GM23338 (cell line): ENCODE measurements around the gene GBE1. TPM values are rescaled to one million over a fixed set of nuclear protein-coding genes. Genes with fewer than 3 reads are reported as not detected.

Experiments
- ATAC-seq: fragments of 200-7000 bp; cut with Tn5 transposase; 3 replicates; pipeline ENCODE4 v1.9.1; 2020
- DNase-seq: peaks from one replicate; pipeline ENCODE4 v3.0.0-alpha.2; 2015; ENCODE audit warnings: low spot score
- H2AFZ ChIP-seq: fragments of 200-600 bp; sonication (generic); 2 replicates; pipeline ENCODE4 v1.8.0; 2016; ENCODE audit warnings: antibody characterized with exemption, mild to moderate bottlenecking, moderate library complexity
- H3F3A ChIP-seq: fragments of 200-600 bp; sonication (generic); replicated peaks from 2 replicates; pipeline ENCODE4 v1.8.0; 2017; ENCODE audit warnings: antibody characterized with exemption, mixed run types, low read depth
- H3K27ac ChIP-seq: fragments of 200-600 bp; sonication (generic); 2 replicates; pipeline ENCODE4 v1.6.1; 2016; ENCODE audit warnings: low read depth
- H3K27me3 ChIP-seq: fragments of 200-600 bp; sonication (generic); 2 replicates; pipeline ENCODE4 v1.8.0; 2016; ENCODE audit warnings: mild to moderate bottlenecking, mixed run types, moderate library complexity; ENCODE audit not compliant: insufficient read depth
- H3K36me3 ChIP-seq: fragments of 200-600 bp; sonication (generic); 2 replicates; pipeline ENCODE4 v1.8.0; 2016; ENCODE audit warnings: mild to moderate bottlenecking; ENCODE audit not compliant: insufficient read depth
- H3K4me1 ChIP-seq: fragments of 200-600 bp; sonication (generic); 2 replicates; pipeline ENCODE4 v1.8.0; 2016; ENCODE audit warnings: mild to moderate bottlenecking, moderate library complexity; ENCODE audit not compliant: insufficient read depth
- H3K4me2 ChIP-seq: fragments of 200-600 bp; sonication (generic); 2 replicates; pipeline ENCODE4 v1.7.1; 2017; ENCODE audit warnings: mixed run types
- H3K4me3 ChIP-seq: fragments of 200-600 bp; sonication (generic); 2 replicates; pipeline ENCODE4 v1.6.1; 2016; ENCODE audit warnings: mixed run types
- H3K79me2 ChIP-seq: fragments of 200-600 bp; sonication (generic); replicated peaks from 2 replicates; pipeline ENCODE4 v1.8.0; 2017; ENCODE audit warnings: mild to moderate bottlenecking; ENCODE audit not compliant: insufficient read depth
- H3K9me2 ChIP-seq: fragments of 200-600 bp; sonication (generic); 2 replicates; pipeline ENCODE4 v1.8.0; 2017; ENCODE audit not compliant: insufficient read depth
- H4K20me1 ChIP-seq: fragments of 200-600 bp; sonication (generic); replicated peaks from 2 replicates; pipeline ENCODE4 v1.8.0; 2017; ENCODE audit warnings: mild to moderate bottlenecking; ENCODE audit not compliant: insufficient read depth
- H3K27ac Mint-ChIP-seq: 2 replicates; pipeline ENCODE4 v1.8.0; 2020; ENCODE audit warnings: inconsistent platforms, mild to moderate bottlenecking, moderate library complexity, mixed read lengths
- H3K27me3 Mint-ChIP-seq: 3 replicates; pipeline ENCODE4 v1.8.0; 2022; ENCODE audit warnings: low read depth, mild to moderate bottlenecking, moderate library complexity, mixed read lengths, inconsistent platforms; ENCODE audit not compliant: insufficient read depth, poor library complexity
- H3K36me3 Mint-ChIP-seq: 3 replicates; pipeline ENCODE4 v1.8.0; 2021; ENCODE audit warnings: low read depth, mild to moderate bottlenecking, inconsistent platforms, moderate library complexity, mixed read lengths
- H3K4me1 Mint-ChIP-seq: 3 replicates; pipeline ENCODE4 v1.8.0; 2020; ENCODE audit warnings: mild to moderate bottlenecking, inconsistent platforms, mixed read lengths
- H3K4me3 Mint-ChIP-seq: 3 replicates; pipeline ENCODE4 v1.8.0; 2021; ENCODE audit warnings: moderate library complexity, mild to moderate bottlenecking, inconsistent platforms, mixed read lengths
- H3K9me3 Mint-ChIP-seq: 3 replicates; pipeline ENCODE4 v1.8.0; 2020; ENCODE audit warnings: moderate library complexity, mild to moderate bottlenecking, inconsistent platforms, mixed read lengths
- CREB1 ChIP-seq: fragments of 250-450 bp; sonication (Bioruptor Pico); IDR thresholded peaks from 2 replicates; pipeline ENCODE4 v1.5.0; 2020; ENCODE audit warnings: low read depth, mild to moderate bottlenecking, moderate library complexity
- ETS1 ChIP-seq: IDR thresholded peaks from 2 replicates; pipeline ENCODE4 v1.6.1; 2016; ENCODE audit warnings: antibody characterized with exemption
- EZH2 ChIP-seq: fragments of 200-600 bp; sonication (generic); IDR thresholded peaks from one replicate; pipeline ENCODE4 v1.8.0; 2017; ENCODE audit warnings: antibody characterized with exemption, mild to moderate bottlenecking, low read depth; ENCODE audit not compliant: unreplicated experiment
- EZH2phosphoT487 ChIP-seq: fragments of 200-600 bp; sonication (generic); IDR thresholded peaks from one replicate; pipeline ENCODE4 v1.8.1; 2018; ENCODE audit warnings: antibody characterized with exemption; ENCODE audit not compliant: unreplicated experiment
- JUNB ChIP-seq: IDR thresholded peaks from one replicate; pipeline ENCODE4 v1.6.1; 2016; ENCODE audit warnings: antibody characterized with exemption; ENCODE audit not compliant: unreplicated experiment
- NANOG ChIP-seq: IDR thresholded peaks from 2 replicates; pipeline ENCODE4 v1.6.1; 2016; ENCODE audit warnings: antibody characterized with exemption, borderline replicate concordance
- POLR2AphosphoS5 ChIP-seq: IDR thresholded peaks from 2 replicates; pipeline ENCODE4 v1.6.1; 2016; ENCODE audit warnings: antibody characterized with exemption, low read depth
- STAT1 ChIP-seq: IDR thresholded peaks from one replicate; pipeline ENCODE4 v1.6.1; 2016; ENCODE audit warnings: antibody characterized with exemption; ENCODE audit not compliant: unreplicated experiment
- ZNF114 ChIP-seq: fragments of 250-450 bp; sonication (Bioruptor Pico); IDR thresholded peaks from 2 replicates; pipeline ENCODE4 v1.5.0; 2020; ENCODE audit warnings: mild to moderate bottlenecking, moderate library complexity
- ZNF331 ChIP-seq: fragments of 250-450 bp; sonication (Bioruptor Pico); IDR thresholded peaks from 2 replicates; pipeline ENCODE4 v1.5.0; 2020; ENCODE audit warnings: low read depth, mild to moderate bottlenecking, moderate library complexity
- polyA plus RNA-seq: library from polyadenylated mRNA; unstranded; fragments of >200 nt; fragmentation: Nextera tagmentation; extraction: Ambion mirVana; gene quantifications from 2 replicates; pipeline ENCODE4 v1.2.1, GENCODE V29; 2016
- total RNA-seq: library from RNA; depleted of rRNA; stranded (reverse); fragments of >200 nt; shearing (Covaris generic); gene quantifications from 2 replicates; pipeline ENCODE4 v1.2.3, GENCODE V29; 2014
- TF ChIP-seq, protein P1 (sequence below), 2 experiments: fragments of 200-600 bp in 1 of 2; sonication (generic) in 1 of 2; conservative IDR thresholded peaks; 2 replicates each; pipeline versions ENCODE4 v1.5.1 to v1.6.1; 2016 to 2017; ENCODE audit warnings: antibody characterized with exemption in 2 of 2, low read depth in 2 of 2, mild to moderate bottlenecking in 2 of 2, moderate library complexity in 1 of 2
- TF ChIP-seq, protein P2 (sequence below): IDR thresholded peaks from one replicate; pipeline ENCODE4 v1.6.1; 2018; ENCODE audit warnings: antibody characterized with exemption; ENCODE audit not compliant: unreplicated experiment

The GBE1 gene
- total and polyA plus RNA-seq, 2 experiments from 2014 or later, result 6.4 to 12.2 TPM

DNA sequence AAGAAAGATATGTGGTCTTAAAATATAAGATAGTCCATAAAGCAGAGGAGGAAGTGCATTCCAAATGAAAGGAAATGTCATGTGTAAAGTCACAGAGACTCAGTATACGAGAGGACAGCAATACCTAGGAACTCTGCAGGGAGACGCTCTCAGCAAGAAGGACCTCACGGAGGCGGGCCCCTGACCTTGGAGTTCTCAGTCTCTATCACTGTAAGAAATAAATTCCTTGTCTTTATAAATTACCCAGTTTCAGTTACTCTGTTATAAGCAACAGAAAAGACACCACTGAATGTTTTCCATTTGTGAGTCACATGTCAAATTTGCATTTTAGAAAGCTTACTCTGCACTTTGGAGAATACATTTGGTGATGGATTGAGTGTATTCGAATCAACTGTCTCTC, 140.6 kb downstream of the GBE1 start:
- Mint-ChIP-seq H3K4me1 (peaks cover 18% of the 10 kb centered on the region), H3K36me3 (no peaks in the 10 kb centered on the region), H3K9me3 (no peaks in the 10 kb centered on the region), H3K27me3 (no peaks in the 10 kb centered on the region), H3K27ac (no peak overlapping the region), H3K4me3 (no peak overlapping the region)
- TF ChIP-seq POLR2AphosphoS5, result no peak
- TF ChIP-seq, protein P1, sequence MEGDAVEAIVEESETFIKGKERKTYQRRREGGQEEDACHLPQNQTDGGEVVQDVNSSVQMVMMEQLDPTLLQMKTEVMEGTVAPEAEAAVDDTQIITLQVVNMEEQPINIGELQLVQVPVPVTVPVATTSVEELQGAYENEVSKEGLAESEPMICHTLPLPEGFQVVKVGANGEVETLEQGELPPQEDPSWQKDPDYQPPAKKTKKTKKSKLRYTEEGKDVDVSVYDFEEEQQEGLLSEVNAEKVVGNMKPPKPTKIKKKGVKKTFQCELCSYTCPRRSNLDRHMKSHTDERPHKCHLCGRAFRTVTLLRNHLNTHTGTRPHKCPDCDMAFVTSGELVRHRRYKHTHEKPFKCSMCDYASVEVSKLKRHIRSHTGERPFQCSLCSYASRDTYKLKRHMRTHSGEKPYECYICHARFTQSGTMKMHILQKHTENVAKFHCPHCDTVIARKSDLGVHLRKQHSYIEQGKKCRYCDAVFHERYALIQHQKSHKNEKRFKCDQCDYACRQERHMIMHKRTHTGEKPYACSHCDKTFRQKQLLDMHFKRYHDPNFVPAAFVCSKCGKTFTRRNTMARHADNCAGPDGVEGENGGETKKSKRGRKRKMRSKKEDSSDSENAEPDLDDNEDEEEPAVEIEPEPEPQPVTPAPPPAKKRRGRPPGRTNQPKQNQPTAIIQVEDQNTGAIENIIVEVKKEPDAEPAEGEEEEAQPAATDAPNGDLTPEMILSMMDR (conservative IDR thresholded peaks at IDR 0.05; ENCODE audit: low read depth in 2 of 2), result no peak
- no peak for TF ChIP-seq ZNF331 (CRISPR knock-in tag)
- no peak for TF ChIP-seq ETS1
- no peak for TF ChIP-seq NANOG
- TF ChIP-seq, protein P2, sequence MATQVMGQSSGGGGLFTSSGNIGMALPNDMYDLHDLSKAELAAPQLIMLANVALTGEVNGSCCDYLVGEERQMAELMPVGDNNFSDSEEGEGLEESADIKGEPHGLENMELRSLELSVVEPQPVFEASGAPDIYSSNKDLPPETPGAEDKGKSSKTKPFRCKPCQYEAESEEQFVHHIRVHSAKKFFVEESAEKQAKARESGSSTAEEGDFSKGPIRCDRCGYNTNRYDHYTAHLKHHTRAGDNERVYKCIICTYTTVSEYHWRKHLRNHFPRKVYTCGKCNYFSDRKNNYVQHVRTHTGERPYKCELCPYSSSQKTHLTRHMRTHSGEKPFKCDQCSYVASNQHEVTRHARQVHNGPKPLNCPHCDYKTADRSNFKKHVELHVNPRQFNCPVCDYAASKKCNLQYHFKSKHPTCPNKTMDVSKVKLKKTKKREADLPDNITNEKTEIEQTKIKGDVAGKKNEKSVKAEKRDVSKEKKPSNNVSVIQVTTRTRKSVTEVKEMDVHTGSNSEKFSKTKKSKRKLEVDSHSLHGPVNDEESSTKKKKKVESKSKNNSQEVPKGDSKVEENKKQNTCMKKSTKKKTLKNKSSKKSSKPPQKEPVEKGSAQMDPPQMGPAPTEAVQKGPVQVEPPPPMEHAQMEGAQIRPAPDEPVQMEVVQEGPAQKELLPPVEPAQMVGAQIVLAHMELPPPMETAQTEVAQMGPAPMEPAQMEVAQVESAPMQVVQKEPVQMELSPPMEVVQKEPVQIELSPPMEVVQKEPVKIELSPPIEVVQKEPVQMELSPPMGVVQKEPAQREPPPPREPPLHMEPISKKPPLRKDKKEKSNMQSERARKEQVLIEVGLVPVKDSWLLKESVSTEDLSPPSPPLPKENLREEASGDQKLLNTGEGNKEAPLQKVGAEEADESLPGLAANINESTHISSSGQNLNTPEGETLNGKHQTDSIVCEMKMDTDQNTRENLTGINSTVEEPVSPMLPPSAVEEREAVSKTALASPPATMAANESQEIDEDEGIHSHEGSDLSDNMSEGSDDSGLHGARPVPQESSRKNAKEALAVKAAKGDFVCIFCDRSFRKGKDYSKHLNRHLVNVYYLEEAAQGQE, result no peak
- TF ChIP-seq CREB1 (CRISPR knock-in tag), result no peak
- no peak for TF ChIP-seq ZNF114 (CRISPR knock-in tag)
- no peak for TF ChIP-seq STAT1
- Histone ChIP-seq H3F3A (no peaks in the 10 kb centered on the region), H3K4me1 (peaks cover 25% of the 10 kb centered on the region), H3K27me3 (no peaks in the 10 kb centered on the region), H4K20me1 (no peaks in the 10 kb centered on the region), H3K79me2 (no peaks in the 10 kb centered on the region), H2AFZ (no peak overlapping the region), H3K9me2 (no peaks in the 10 kb centered on the region), H3K4me3 (no peak overlapping the region), H3K27ac (peak overlapping the region; percentile 8; the same call in 1 of the 2 replicates), H3K4me2 (peak overlapping the region; percentile 3; the same call in 1 of the 2 replicates), H3K36me3 (no peaks in the 10 kb centered on the region)
- ATAC-seq (peak; percentile 73), DNase-seq (peak; percentile 29)

GRCh38 chr3:81612768-81613167, 148.7 kb downstream of the GBE1 start:
- H3K9me3 Mint-ChIP-seq, result no peaks in the 10 kb centered on the region
- H3K79me2 ChIP-seq, result no peaks in the 10 kb centered on the region
- TF ChIP-seq, protein P2, result no peak
- no peak for TF ChIP-seq ZNF114 (CRISPR knock-in tag)
- TF ChIP-seq EZH2, result no peak
- TF ChIP-seq, protein P1 (conservative IDR thresholded peaks at IDR 0.05; ENCODE audit: low read depth in 2 of 2), result no peak
- TF ChIP-seq JUNB, result no peak
- no peak for TF ChIP-seq NANOG
- TF ChIP-seq EZH2phosphoT487, result no peak

More at GRCh38 chr3:81612768-81613167, 148.7 kb downstream of the GBE1 start:
- peaks cover 11% of the 10 kb centered on the region; the same call in 2 of the 3 replicates for H3K36me3 Mint-ChIP-seq
- Histone ChIP-seq H3K36me3 (no peaks in the 10 kb centered on the region), H4K20me1 (no peaks in the 10 kb centered on the region), H3K27me3 (no peaks in the 10 kb centered on the region), H3K4me2 (no peak overlapping the region), H3F3A (no peaks in the 10 kb centered on the region), H3K27ac (no peak overlapping the region), H3K4me1 (no peaks in the 10 kb centered on the region), H3K9me2 (no peaks in the 10 kb centered on the region), H2AFZ (no peak overlapping the region), H3K4me3 (no peak overlapping the region)
- DNase-seq, result no peak
- H3K27me3 Mint-ChIP-seq, result no peaks in the 10 kb centered on the region
- H3K27ac Mint-ChIP-seq, result no peak overlapping the region
- no peak for ATAC-seq
- H3K4me1 Mint-ChIP-seq, result no peaks in the 10 kb centered on the region
- H3K4me3 Mint-ChIP-seq, result no peak overlapping the region
